ENCODE measurements around the gene MRTFB. TPM values are rescaled to one million over a fixed set of nuclear protein-coding genes. Genes with fewer than 3 reads are reported as not detected.
"Not testable (repeated sequence)": the region's sequence is repeated elsewhere in the genome, so short reads cannot be mapped to it uniquely, and the experiment has no call there.

Gene MRTFB
- total RNA-seq, 4 donors from 2014 or later, result 17.1 to 77.8 (median 21.9) TPM

- Histone ChIP-seq H3K36me3 (peaks cover 0 to 7% (median 0%) of the 10 kb centered on the region in 3 donors), H3K27ac (no peak overlapping the region), H3K4me3 (no peak overlapping the region), H3K27me3 (no peaks in the 10 kb centered on the region), H3K4me1 (peaks cover 0 to 32% (median 8%) of the 10 kb centered on the region in 3 donors), H3K9me3 (no peaks in the 10 kb centered on the region)
- no peak for DNase-seq
- TF ChIP-seq POLR2A (IDR thresholded peaks at IDR 0.05) (no peak), CTCF (IDR thresholded peaks at IDR 0.05) (no peak)
- WGBS, 2 donors, result 89 to 92% methylated on average over 3 of the region's 3 CpGs
- intact Hi-C loops (cut with DNase I), result no loop called here
These were observed 50.8 kb downstream of the MRTFB start for GRCh38 chr16:14121872-14122271.

GRCh38 chr16:14122430-14122829 is 51.3 kb downstream of the MRTFB start:
- H3K27ac ChIP-seq; H3K36me3 ChIP-seq; intact Hi-C loops (cut with DNase I); H3K9me3 ChIP-seq; H3K4me3 ChIP-seq; DNase-seq; H3K27me3 ChIP-seq: not testable (repeated sequence)
- WGBS, 2 donors, result 96 to 98% methylated on average over 3 of the region's 3 CpGs
- H3K4me1 ChIP-seq, result peaks cover 0 to 26% (median 8%) of the 10 kb centered on the region in 3 donors

GRCh38 chr16:14125000-14125681 is 54.0 kb downstream of the MRTFB start:
- intact Hi-C loops (cut with DNase I), result no loop called here
- Histone ChIP-seq H3K4me1 (peaks cover 0 to 26% (median 8%) of the 10 kb centered on the region in 3 donors), H3K36me3 (peaks cover 0 to 7% (median 0%) of the 10 kb centered on the region in 3 donors), H3K27me3 (no peaks in the 10 kb centered on the region), H3K4me3 (no peak overlapping the region), H3K27ac (peak overlapping the region in 1 of 4 donors; percentile 7), H3K9me3 (no peaks in the 10 kb centered on the region)
- TF ChIP-seq CTCF (IDR thresholded peaks at IDR 0.05) (no peak), POLR2A (IDR thresholded peaks at IDR 0.05) (no peak)
- no peak for DNase-seq
- WGBS, 2 donors, result 71 to 90% methylated on average over 4 to 5 of the region's 5 CpGs

- intact Hi-C loops (cut with DNase I), result no loop called here
- no peak overlapping the region for H3K4me3 ChIP-seq
- no peaks in the 10 kb centered on the region for H3K27me3 ChIP-seq
- 80 to 85% methylated on average over 3 of the region's 3 CpGs for WGBS, 2 donors
- no peak for DNase-seq
- H3K9me3 ChIP-seq, result no peaks in the 10 kb centered on the region
- peaks cover 0 to 24% (median 8%) of the 10 kb centered on the region in 3 donors for H3K4me1 ChIP-seq
- peaks cover 0 to 7% (median 0%) of the 10 kb centered on the region in 3 donors for H3K36me3 ChIP-seq
- H3K27ac ChIP-seq, result peak overlapping the region in 1 of 4 donors; percentile 42
- no peak for TF ChIP-seq POLR2A (IDR thresholded peaks at IDR 0.05)
- no peak for TF ChIP-seq CTCF (IDR thresholded peaks at IDR 0.05)
These were observed 54.6 kb downstream of the MRTFB start for GRCh38 chr16:14125708-14126107.

GRCh38 chr16:14128097-14128496 is 57.0 kb downstream of the MRTFB start:
- DNase-seq, result no peak
- Histone ChIP-seq H3K27me3 (no peaks in the 10 kb centered on the region), H3K4me3 (no peak overlapping the region), H3K27ac (no peak overlapping the region), H3K9me3 (no peaks in the 10 kb centered on the region), H3K36me3 (peaks cover 0 to 9% (median 0%) of the 10 kb centered on the region in 3 donors), H3K4me1 (peaks cover 0 to 17% (median 4%) of the 10 kb centered on the region in 3 donors)
- intact Hi-C loops (cut with DNase I), result no loop called here
- TF ChIP-seq POLR2A (IDR thresholded peaks at IDR 0.05) (no peak), CTCF (IDR thresholded peaks at IDR 0.05) (no peak)
- WGBS, 2 donors, result 89 to 95% methylated on average over 5 of the region's 5 CpGs
